IMR-90 (cell line): ENCODE data around the gene EPM2AIP1. TPM values are rescaled to one million over a fixed set of nuclear protein-coding genes. Genes with fewer than 3 reads are reported as not detected.

Experiments used
- ATAC-seq: fragments of 200-7000 bp; cut with Tn5 transposase; 2 replicates; pipeline ENCODE4 v1.9.1; 2020; ENCODE audit warnings: low read depth, mild to moderate bottlenecking, moderate library complexity
- BruUV-seq: library from RNA; stranded (reverse); fragments of 400-500 nt; replicated peaks from 2 replicates; lab custom pipeline; 2021; lab: Mats Ljungman, UMichigan
- CTCF ChIA-PET: fragments of 300-600 bp; formaldehyde crosslinking; extraction: SDS; loops from one replicate; lab custom pipeline; 2021; ENCODE audit warnings: antibody characterized with exemption; lab: Yijun Ruan, JAX
- POLR2A ChIA-PET: fragments of 300-600 bp; sonication (Branson Sonifier 250); formaldehyde crosslinking; loops from one replicate; lab custom pipeline; 2022; ENCODE audit warnings: antibody characterized with exemption; ENCODE audit not compliant: unreplicated experiment; lab: Charles Lee
- DNase-seq: peaks from one replicate; pipeline ENCODE4 v3.0.0; 2013
- H2AFZ ChIP-seq: replicated peaks from 2 replicates; pipeline ENCODE3; 2013; ENCODE audit warnings: low read length, mild to moderate bottlenecking; ENCODE audit not compliant: poor library complexity
- H2AK5ac ChIP-seq: 2 replicates; pipeline ENCODE4 v1.6.1; 2013; ENCODE audit warnings: low read depth, low read length, inconsistent platforms
- H2AK9ac ChIP-seq: replicated peaks from 2 replicates; pipeline ENCODE3; 2013; ENCODE audit warnings: mild to moderate bottlenecking, low read depth, low read length, moderate library complexity; ENCODE audit not compliant: poor library complexity
- H2BK120ac ChIP-seq: 2 replicates; pipeline ENCODE4 v1.6.1; 2013; ENCODE audit warnings: low read depth, low read length, inconsistent platforms
- H2BK15ac ChIP-seq: 3 replicates; pipeline ENCODE4 v1.6.1; 2013; ENCODE audit warnings: low read depth, low read length, inconsistent platforms
- H2BK20ac ChIP-seq: 2 replicates; pipeline ENCODE4 v1.6.1; 2013; ENCODE audit warnings: low read depth, mild to moderate bottlenecking, inconsistent platforms, low read length, moderate library complexity
- H2BK5ac ChIP-seq: 2 replicates; pipeline ENCODE4 v1.6.1; 2013; ENCODE audit warnings: mild to moderate bottlenecking, low read depth, low read length, inconsistent platforms; ENCODE audit not compliant: poor library complexity, severe bottlenecking
- H3K14ac ChIP-seq: replicated peaks from 2 replicates; pipeline ENCODE4 v1.6.1; 2013; ENCODE audit warnings: low read depth, low read length, inconsistent platforms
- H3K18ac ChIP-seq: 2 replicates; pipeline ENCODE4 v1.6.1; 2013; ENCODE audit warnings: low read depth, low read length, control low read depth
- H3K23ac ChIP-seq: 2 replicates; pipeline ENCODE4 v1.6.1; 2013; ENCODE audit warnings: low read depth, low read length, inconsistent platforms
- H3K27ac ChIP-seq: 2 replicates; pipeline ENCODE4 v1.5.1; 2013; ENCODE audit warnings: mild to moderate bottlenecking, control low read depth, low read length; ENCODE audit not compliant: insufficient read depth
- H3K27me3 ChIP-seq: 2 replicates; pipeline ENCODE4 v1.6.1; 2013; ENCODE audit warnings: low read length; ENCODE audit not compliant: control insufficient read depth, insufficient read depth
- H3K36me3 ChIP-seq: 2 replicates; pipeline ENCODE4 v1.6.1; 2013; ENCODE audit warnings: low read length, mixed read lengths; ENCODE audit not compliant: control insufficient read depth, insufficient read depth
- H3K4ac ChIP-seq: 2 replicates; pipeline ENCODE4 v1.6.1; 2013; ENCODE audit warnings: low read depth, low read length, inconsistent platforms
- H3K4me1 ChIP-seq: 2 replicates; pipeline ENCODE4 v1.6.1; 2013; ENCODE audit warnings: low read length, mixed read lengths; ENCODE audit not compliant: control insufficient read depth, insufficient read depth
- H3K4me2 ChIP-seq: 2 replicates; pipeline ENCODE4 v1.6.1; 2013; ENCODE audit warnings: low read depth, mild to moderate bottlenecking, control low read depth, low read length, moderate library complexity
- H3K4me3 ChIP-seq: 2 replicates; pipeline ENCODE4 v1.5.1; 2013; ENCODE audit warnings: low read depth, mild to moderate bottlenecking, control low read depth, low read length, moderate library complexity; ENCODE audit not compliant: insufficient read depth
- H3K56ac ChIP-seq: 2 replicates; pipeline ENCODE4 v1.6.1; 2013; ENCODE audit warnings: low read length, inconsistent platforms; ENCODE audit not compliant: insufficient read depth; ENCODE audit errors: extremely low read depth
- H3K79me1 ChIP-seq, 2 experiments: 2 replicates each; pipeline ENCODE4 v1.6.1; 2013; ENCODE audit warnings: low read length in 2 of 2, inconsistent platforms in 1 of 2, low read depth in 1 of 2
- H3K9ac ChIP-seq: 2 replicates; pipeline ENCODE4 v1.6.1; 2013; ENCODE audit warnings: low read depth, low read length, control low read depth
- H3K9me1 ChIP-seq: 2 replicates; pipeline ENCODE4 v1.6.1; 2013; ENCODE audit warnings: low read length, inconsistent platforms; ENCODE audit not compliant: insufficient read depth
- H3K9me3 ChIP-seq: 2 replicates; pipeline ENCODE4 v1.6.1; 2013; ENCODE audit warnings: low read length; ENCODE audit not compliant: control insufficient read depth, insufficient read depth
- H4K20me1 ChIP-seq: 2 replicates; pipeline ENCODE4 v1.6.1; 2013; ENCODE audit warnings: low read length, inconsistent platforms; ENCODE audit not compliant: insufficient read depth
- H4K5ac ChIP-seq: 2 replicates; pipeline ENCODE4 v1.6.1; 2013; ENCODE audit warnings: mild to moderate bottlenecking, low read depth, low read length, control low read depth
- H4K8ac ChIP-seq, 2 experiments: 2 replicates each; pipeline ENCODE4 v1.6.1; 2013; ENCODE audit warnings: low read depth in 2 of 2, low read length in 2 of 2, control low read depth in 1 of 2, inconsistent platforms in 1 of 2
- H4K91ac ChIP-seq: 2 replicates; pipeline ENCODE4 v1.6.1; 2013; ENCODE audit warnings: low read depth, low read length, inconsistent platforms; ENCODE audit not compliant: insufficient read depth
- BHLHE40 ChIP-seq: fragments of 150-350 bp; IDR thresholded peaks from 2 replicates; pipeline ENCODE4 v1.6.1; 2016; ENCODE audit warnings: mild to moderate bottlenecking, low read depth, low read length
- CEBPB ChIP-seq: IDR thresholded peaks from 2 replicates; pipeline ENCODE4 v1.6.1; 2012; ENCODE audit warnings: low read depth, low read length, improper control_type of control experiment
- CHD1 ChIP-seq: IDR thresholded peaks from 2 replicates; pipeline ENCODE4 v1.6.1; 2012; ENCODE audit warnings: low read depth, low read length, improper control_type of control experiment
- FOS ChIP-seq: fragments of 150-350 bp; IDR thresholded peaks from 2 replicates; pipeline ENCODE4 v1.6.1; 2016; ENCODE audit warnings: low read depth, low read length
- MAZ ChIP-seq: IDR thresholded peaks from 2 replicates; pipeline ENCODE4 v1.6.1; 2012; ENCODE audit warnings: low read depth, mild to moderate bottlenecking, low read length, improper control_type of control experiment, moderate library complexity, borderline replicate concordance
- MXI1 ChIP-seq: IDR thresholded peaks from 2 replicates; pipeline ENCODE4 v1.6.1; 2012; ENCODE audit warnings: low read depth, mild to moderate bottlenecking, low read length, moderate library complexity, borderline replicate concordance
- NFE2L2 ChIP-seq: fragments of 150-350 bp; IDR thresholded peaks from 2 replicates; pipeline ENCODE4 v1.6.1; 2016; ENCODE audit warnings: low read depth, mild to moderate bottlenecking, low read length
- POLR2A ChIP-seq: IDR thresholded peaks from 2 replicates; pipeline ENCODE4 v1.6.1; 2012; ENCODE audit warnings: mild to moderate bottlenecking, low read depth, low read length
- RFX5 ChIP-seq: IDR thresholded peaks from 2 replicates; pipeline ENCODE4 v1.8.0; 2012; ENCODE audit warnings: low read depth, mild to moderate bottlenecking, low read length, moderate library complexity
- SMC3 ChIP-seq: fragments of 150-350 bp; IDR thresholded peaks from 2 replicates; pipeline ENCODE4 v1.6.1; 2016; ENCODE audit warnings: low read depth, mild to moderate bottlenecking, antibody characterized with exemption, low read length, moderate library complexity
- USF2 ChIP-seq: fragments of 150-350 bp; IDR thresholded peaks from 2 replicates; pipeline ENCODE4 v1.6.1; 2017; ENCODE audit warnings: mild to moderate bottlenecking, antibody characterized with exemption, low read length, low read depth
- WGBS, 2 experiments: methylation state at CpG; one replicate each; pipeline versions ENCODE4 v1.1.5 to v1.1.7; 2013; ENCODE audit warnings: missing lambda C conversion rate in 2 of 2; ENCODE audit not compliant: insufficient read length in 1 of 2; ENCODE audit errors: extremely low coverage in 2 of 2; 5-methylcytosine and 5-hydroxymethylcytosine counted together
- dilution Hi-C: fragments of 300-500 bp; cut with HindIII; formaldehyde crosslinking; loops from one replicate; pipeline ENCODE4 v1.14.3; 2018; ENCODE audit warnings: low sequenced_read_pairs; ENCODE audit not compliant: unreplicated experiment
- in situ Hi-C: fragments of 300-500 bp; cut with MboI; formaldehyde crosslinking; loops from 3 replicates; pipeline ENCODE4 v1.14.3; 2019; ENCODE audit warnings: low sequenced_read_pairs, inconsistent platforms, mixed read lengths
- intact Hi-C: fragments of 100-400 bp; cut with micrococcal nuclease; formaldehyde crosslinking; loops from 2 replicates; pipeline ENCODE4 v1.10.0; 2022
- polyA plus RNA-seq, 3 experiments: library from polyadenylated mRNA; depleted of rRNA; stranded (reverse); fragments of >200 nt; gene quantifications; 2 replicates each; pipeline ENCODE4 v1.2.3, GENCODE V29; 2012; ENCODE audit warnings: low replicate concordance in 1 of 3
- total RNA-seq: library from RNA; depleted of rRNA; stranded (reverse); fragments of >200 nt; gene quantifications from 2 replicates; pipeline ENCODE4 v1.2.3, GENCODE V29; 2012

The EPM2AIP1 gene
- total and polyA plus RNA-seq, 2 of the 4 experiments (the other 2 are of a cell fraction) = 6.4 to 13.4 TPM

GRCh38 chr3:36945333-36945980 is 47.5 kb downstream of the EPM2AIP1 start:
- H2AFZ ChIP-seq = peak overlapping the region; percentile 97

More at GRCh38 chr3:36945333-36945980, 47.5 kb downstream of the EPM2AIP1 start:
- no peak overlapping the region for H3K18ac ChIP-seq
- intact Hi-C loops = no loop called here
- ATAC-seq (no peak), DNase-seq (no peak)
- H4K8ac ChIP-seq = peak overlapping the region; percentile 49 to 56; a peak in 2 of 4 replicates
- BruUV-seq = no TSS peak
- peak overlapping the region; percentile 86 for H2AK9ac ChIP-seq
- H3K79me1 ChIP-seq = peaks cover 7 to 28% of the 10 kb centered on the region in 2 experiments; a peak in 2 of 4 replicates
- no peaks in the 10 kb centered on the region for H4K20me1 ChIP-seq
- H3K56ac ChIP-seq = no peak overlapping the region
- in situ Hi-C loops = no loop called here
- no peaks in the 10 kb centered on the region for H3K27me3 ChIP-seq
- peaks cover 3% of the 10 kb centered on the region; the same call in 1 of the 2 replicates for H3K9me3 ChIP-seq
- H3K27ac ChIP-seq = no peak overlapping the region
- no peak overlapping the region for H3K9ac ChIP-seq
- H3K9me1 ChIP-seq = peaks cover 6% of the 10 kb centered on the region; the same call in 1 of the 2 replicates
- H3K23ac ChIP-seq = no peak overlapping the region
- peak overlapping the region; percentile 44; the same call in 1 of the 2 replicates for H4K5ac ChIP-seq
- TF ChIP-seq MXI1 (no peak), FOS (no peak), RFX5 (no peak), POLR2A (no peak), USF2 (no peak), NFE2L2 (no peak), CHD1 (no peak), MAZ (no peak), BHLHE40 (no peak), CEBPB (no peak), SMC3 (no peak)
- H2BK15ac ChIP-seq = no peak overlapping the region
- no peak overlapping the region for H2BK20ac ChIP-seq
- WGBS, 2 experiments = 94% methylated on average over 5 of the region's 28 CpGs; no CpG with 5 or more reads in 1 of the 2 experiments
- no peaks in the 10 kb centered on the region for H3K36me3 ChIP-seq
- H3K14ac ChIP-seq = no peak overlapping the region
- POLR2A ChIA-PET = no interaction called here
- H2BK120ac ChIP-seq = peak overlapping the region; percentile 47; the same call in 1 of the 2 replicates
- H3K4me1 ChIP-seq = peaks cover 8% of the 10 kb centered on the region
- H3K4me3 ChIP-seq = no peak overlapping the region
- CTCF ChIA-PET = interaction anchor here (1.2 to 3.4 kb wide), 2 partner anchors 13 kb away, joined by 4 to 15 read pairs; no protein-coding TSS in a partner anchor
- H2BK5ac ChIP-seq = no peak overlapping the region
- H3K4ac ChIP-seq = peak overlapping the region; percentile 40; the same call in 1 of the 2 replicates
- no peak overlapping the region; the same call in 1 of the 2 replicates for H3K4me2 ChIP-seq
- H4K91ac ChIP-seq = no peak overlapping the region
- dilution Hi-C loops = no loop called here
- no peak overlapping the region for H2AK5ac ChIP-seq
